Endodermal cell (in vitro differentiated cells): ENCODE data around the gene CRYGS. TPM values are rescaled to one million over a fixed set of nuclear protein-coding genes. Genes with fewer than 3 reads are reported as not detected.
"Not testable (repeated sequence)": the region's sequence is repeated elsewhere in the genome, so short reads cannot be mapped to it uniquely, and the experiment has no call there.

Experiments used
- DNase-seq: peaks from one replicate; pipeline ENCODE4 v3.0.0-alpha.2; 2017
- H3K27ac ChIP-seq: 2 replicates; pipeline ENCODE4 v1.5.1; 2013; ENCODE audit warnings: mild to moderate bottlenecking, low read depth, low read length, moderate library complexity
- H3K27me3 ChIP-seq: 2 replicates; pipeline ENCODE4 v1.6.1; 2013; ENCODE audit warnings: mild to moderate bottlenecking, low read length, moderate library complexity; ENCODE audit not compliant: insufficient read depth, control insufficient read depth, poor library complexity, severe bottlenecking
- H3K36me3 ChIP-seq: 2 replicates; pipeline ENCODE4 v1.7.0; 2013; ENCODE audit warnings: mild to moderate bottlenecking, low read length, moderate library complexity; ENCODE audit not compliant: control insufficient read depth, insufficient read depth
- H3K4me1 ChIP-seq: one replicate; pipeline ENCODE4 v1.7.0; 2013; ENCODE audit warnings: low read length; ENCODE audit not compliant: control insufficient read depth, insufficient read depth
- H3K4me3 ChIP-seq: 2 replicates; pipeline ENCODE4 v1.5.1; 2013; ENCODE audit warnings: mild to moderate bottlenecking, low read length, moderate library complexity
- H3K9ac ChIP-seq: 2 replicates; pipeline ENCODE4 v1.6.1; 2013; ENCODE audit warnings: mild to moderate bottlenecking, low read length, moderate library complexity; ENCODE audit not compliant: poor library complexity, severe bottlenecking; ENCODE audit errors: extremely low read depth
- H3K9me3 ChIP-seq: 2 replicates; pipeline ENCODE4 v1.6.1; 2013; ENCODE audit warnings: mild to moderate bottlenecking, low read length, moderate library complexity; ENCODE audit not compliant: control insufficient read depth
- H3K27ac Mint-ChIP-seq: 2 replicates; pipeline ENCODE4 v1.8.0; 2020; ENCODE audit warnings: mixed read lengths
- H3K27me3 Mint-ChIP-seq: 2 replicates; pipeline ENCODE4 v1.8.0; 2021; ENCODE audit warnings: mild to moderate bottlenecking, mixed read lengths; ENCODE audit not compliant: insufficient read depth
- H3K36me3 Mint-ChIP-seq: 2 replicates; pipeline ENCODE4 v1.8.0; 2020; ENCODE audit warnings: low read depth, mixed read lengths
- H3K4me1 Mint-ChIP-seq: 2 replicates; pipeline ENCODE4 v1.8.0; 2020; ENCODE audit warnings: mixed read lengths
- H3K4me3 Mint-ChIP-seq: 2 replicates; pipeline ENCODE4 v1.8.0; 2020; ENCODE audit warnings: mild to moderate bottlenecking, moderate library complexity, mixed read lengths
- H3K9me3 Mint-ChIP-seq: 2 replicates; pipeline ENCODE4 v1.8.0; 2020; ENCODE audit warnings: mild to moderate bottlenecking, mixed read lengths
- WGBS, 2 experiments: methylation state at CpG; one replicate each; pipeline versions ENCODE4 v1.1.5 to v1.1.7; 2013; ENCODE audit warnings: missing lambda C conversion rate in 2 of 2, mixed read lengths in 1 of 2; ENCODE audit not compliant: insufficient coverage in 1 of 2, insufficient read length in 1 of 2; 5-methylcytosine and 5-hydroxymethylcytosine counted together
- total RNA-seq, 2 donors: library from RNA; stranded (reverse); fragmentation: NEBNext Ultra II Directional in 1 of 2; extraction: Animal tissue kit (Norgen Biotek cat#: 25700) in 1 of 2; gene quantifications; 2 replicates in 1 of 2; 3 replicates in 1 of 2; pipeline ENCODE4 v1.2.1, GENCODE V29; 2021
- TF ChIP-seq, protein P1 (sequence below): fragments of 200-600 bp; sonication (generic); conservative IDR thresholded peaks from 2 replicates; pipeline ENCODE4 v1.5.0; 2021; ENCODE audit warnings: antibody characterized with exemption, mild to moderate bottlenecking

The CRYGS gene
- total RNA-seq, 2 donors from 2014 or later = 2.0 to 2.4 TPM

DNA sequence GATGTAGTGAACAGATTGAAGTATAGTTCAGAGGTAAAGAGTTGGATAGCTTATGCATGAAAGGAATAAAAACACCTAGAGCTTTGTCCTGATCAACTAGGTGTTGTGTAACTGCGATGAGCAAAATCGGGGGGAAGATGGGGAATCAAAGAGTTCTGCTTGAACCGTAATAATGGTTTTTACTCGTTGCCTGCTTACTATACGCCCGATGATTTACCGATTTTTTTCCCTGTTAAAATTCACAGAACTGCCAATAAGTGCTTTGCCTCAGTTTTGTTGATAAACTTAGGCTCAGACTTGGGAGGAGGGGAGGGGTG, 25.6 kb upstream of the CRYGS start:
- Histone ChIP-seq H3K27ac (peak overlapping the region; percentile 75), H3K9ac (peak overlapping the region; percentile 86)
- WGBS, 2 experiments = 15 to 21% methylated on average over 7 of the region's 7 CpGs

DNA sequence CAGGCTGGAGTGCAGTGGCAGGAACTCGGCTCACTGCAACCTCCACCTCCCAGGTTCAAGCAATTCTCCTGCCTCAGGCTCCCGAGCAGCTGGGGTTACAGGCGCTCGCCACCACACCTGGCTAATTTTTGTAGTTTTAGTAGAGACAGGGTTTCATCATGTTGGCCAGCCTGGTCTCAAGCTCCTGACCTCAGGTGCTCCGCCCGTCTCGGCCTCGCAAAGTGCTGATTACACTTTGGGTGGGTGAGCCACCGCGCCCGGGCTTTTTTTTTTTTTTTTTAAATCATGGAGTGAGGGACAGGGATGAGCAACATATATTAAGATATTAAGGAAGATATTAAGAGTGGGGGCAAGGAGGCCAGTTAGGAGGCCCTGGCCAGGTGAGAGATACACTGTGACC, 25.2 kb upstream of the CRYGS start:
- H3K27me3 ChIP-seq, H3K27me3 Mint-ChIP-seq, H3K27ac ChIP-seq, H3K4me1 ChIP-seq, DNase-seq, H3K9me3 Mint-ChIP-seq, H3K9me3 ChIP-seq: not testable (repeated sequence)
- H3K4me3 ChIP-seq = peak overlapping the region; percentile 99
- H3K9ac ChIP-seq = peak overlapping the region; percentile 86
- 89 to 94% methylated on average over 3 to 11 of the region's 11 CpGs for WGBS, 2 experiments
- peak overlapping the region; percentile 97 for H3K27ac Mint-ChIP-seq
- H3K36me3 Mint-ChIP-seq = peaks cover 16% of the 10 kb centered on the region
- peak overlapping the region; percentile 89 for H3K4me3 Mint-ChIP-seq
- H3K36me3 ChIP-seq = peaks cover 27% of the 10 kb centered on the region
- H3K4me1 Mint-ChIP-seq = peaks cover 16% of the 10 kb centered on the region

More for the DNA sequence above, 25.6 kb upstream of the CRYGS start:
- Mint-ChIP-seq H3K4me1 (peaks cover 16% of the 10 kb centered on the region), H3K4me3 (peak overlapping the region; percentile 89), H3K9me3 (no peaks in the 10 kb centered on the region), H3K27me3 (no peaks in the 10 kb centered on the region), H3K36me3 (peaks cover 19% of the 10 kb centered on the region), H3K27ac (peak overlapping the region; percentile 97)
- Histone ChIP-seq H3K9me3 (no peaks in the 10 kb centered on the region), H3K36me3 (peaks cover 31% of the 10 kb centered on the region), H3K4me3 (peak overlapping the region; percentile 99), H3K4me1 (no peaks in the 10 kb centered on the region), H3K27me3 (no peaks in the 10 kb centered on the region)
- TF ChIP-seq, protein P1, sequence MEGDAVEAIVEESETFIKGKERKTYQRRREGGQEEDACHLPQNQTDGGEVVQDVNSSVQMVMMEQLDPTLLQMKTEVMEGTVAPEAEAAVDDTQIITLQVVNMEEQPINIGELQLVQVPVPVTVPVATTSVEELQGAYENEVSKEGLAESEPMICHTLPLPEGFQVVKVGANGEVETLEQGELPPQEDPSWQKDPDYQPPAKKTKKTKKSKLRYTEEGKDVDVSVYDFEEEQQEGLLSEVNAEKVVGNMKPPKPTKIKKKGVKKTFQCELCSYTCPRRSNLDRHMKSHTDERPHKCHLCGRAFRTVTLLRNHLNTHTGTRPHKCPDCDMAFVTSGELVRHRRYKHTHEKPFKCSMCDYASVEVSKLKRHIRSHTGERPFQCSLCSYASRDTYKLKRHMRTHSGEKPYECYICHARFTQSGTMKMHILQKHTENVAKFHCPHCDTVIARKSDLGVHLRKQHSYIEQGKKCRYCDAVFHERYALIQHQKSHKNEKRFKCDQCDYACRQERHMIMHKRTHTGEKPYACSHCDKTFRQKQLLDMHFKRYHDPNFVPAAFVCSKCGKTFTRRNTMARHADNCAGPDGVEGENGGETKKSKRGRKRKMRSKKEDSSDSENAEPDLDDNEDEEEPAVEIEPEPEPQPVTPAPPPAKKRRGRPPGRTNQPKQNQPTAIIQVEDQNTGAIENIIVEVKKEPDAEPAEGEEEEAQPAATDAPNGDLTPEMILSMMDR = no peak
- DNase-seq = no peak

GRCh38 chr3:186567072-186567921, 23.1 kb upstream of the CRYGS start, which contains the start of gene TBCCD1:
TSS of gene TBCCD1 (minus strand) at chr3:186567339. CDS start at chr3:186564329, 3,010 bp downstream.
- DNase-seq = peak; percentile 99
- Histone ChIP-seq H3K36me3 (peaks cover 7% of the 10 kb centered on the region), H3K9ac (peak within 1 kb of the TSS; percentile 61), H3K9me3 (no peaks in the 10 kb centered on the region), H3K4me3 (peak within 1 kb of the TSS; percentile 97), H3K4me1 (no peaks in the 10 kb centered on the region), H3K27ac (no peak within 1 kb of the TSS), H3K27me3 (no peaks in the 10 kb centered on the region)
- TF ChIP-seq, protein P1 = no peak
- Mint-ChIP-seq H3K9me3 (no peaks in the 10 kb centered on the region), H3K36me3 (peaks cover 2% of the 10 kb centered on the region), H3K27ac (peak within 1 kb of the TSS; percentile 96), H3K4me1 (peaks cover 16% of the 10 kb centered on the region), H3K4me3 (peak within 1 kb of the TSS; percentile 91), H3K27me3 (no peaks in the 10 kb centered on the region)
- 1 to 2% methylated on average over 44 to 66 of the region's 66 CpGs for WGBS, 2 experiments
